Measurements from ENCODE around the gene EFCAB6. TPM values are rescaled to one million over a fixed set of nuclear protein-coding genes. Genes with fewer than 3 reads are reported as not detected.

The EFCAB6 gene
- total and polyA plus RNA-seq, 2 of the 4 experiments (the other 2 are of a cell fraction): 0.44 to 1.1 TPM

- Histone ChIP-seq H3K36me3 (ENCODE audit: control insufficient read depth, insufficient read depth, low read length) (no peaks in the 10 kb centered on the region), H4K5ac (ENCODE audit: low read depth, low read length) (no peak overlapping the region), H3K4me3 (ENCODE audit: insufficient read depth, low read depth, low read length) (no peak overlapping the region), H3K18ac (ENCODE audit: low read depth, low read length) (no peak overlapping the region), H3K4ac (ENCODE audit: low read depth, low read length) (no peak overlapping the region), H3K56ac (ENCODE audit: extremely low read depth, insufficient read depth, low read length) (no peak overlapping the region), H2AK9ac (replicated peaks; ENCODE audit: low read depth, low read length, poor library complexity) (no peak overlapping the region), H3K4me1 (ENCODE audit: control insufficient read depth, insufficient read depth, low read length) (no peaks in the 10 kb centered on the region), H2AFZ (replicated peaks; ENCODE audit: low read length, poor library complexity) (no peak overlapping the region), H3K14ac (replicated peaks; ENCODE audit: low read depth, low read length) (no peak overlapping the region), H3K4me2 (ENCODE audit: low read depth, low read length) (no peak overlapping the region), H4K20me1 (ENCODE audit: insufficient read depth, low read length) (no peaks in the 10 kb centered on the region), H3K27me3 (ENCODE audit: control insufficient read depth, insufficient read depth, low read length) (peaks cover 35% of the 10 kb centered on the region), H4K91ac (ENCODE audit: insufficient read depth, low read depth, low read length) (no peak overlapping the region), H3K23ac (ENCODE audit: low read depth, low read length) (no peak overlapping the region), H2BK15ac (ENCODE audit: low read depth, low read length) (no peak overlapping the region), H3K9me3 (ENCODE audit: control insufficient read depth, insufficient read depth, low read length) (no peaks in the 10 kb centered on the region), H2BK5ac (ENCODE audit: low read depth, low read length, poor library complexity, severe bottlenecking) (no peak overlapping the region), H4K8ac (ENCODE audit: low read depth in 2 of 2, low read length in 2 of 2) (no peak overlapping the region), H2AK5ac (ENCODE audit: low read depth, low read length) (no peak overlapping the region), H3K27ac (ENCODE audit: insufficient read depth, low read length) (no peak overlapping the region), H3K9ac (ENCODE audit: low read depth, low read length) (no peak overlapping the region), H3K9me1 (ENCODE audit: insufficient read depth, low read length) (no peaks in the 10 kb centered on the region; the same call in 1 of the 2 replicates), H3K79me1 (ENCODE audit: low read depth in 1 of 2, low read length in 2 of 2) (no peaks in the 10 kb centered on the region), H2BK20ac (ENCODE audit: low read depth, low read length) (no peak overlapping the region), H2BK120ac (ENCODE audit: low read depth, low read length) (no peak overlapping the region)
- DNase-seq (no peak), ATAC-seq (ENCODE audit: low read depth) (no peak)
- TF ChIP-seq MAFK (IDR thresholded peaks at IDR 0.05; ENCODE audit: low read depth, low read length) (no peak), USF2 (IDR thresholded peaks at IDR 0.05; ENCODE audit: low read depth, low read length) (no peak)
- in situ Hi-C loops (cut with MboI; ENCODE audit: low sequenced_read_pairs) (no loop called here), dilution Hi-C loops (cut with HindIII; ENCODE audit: low sequenced_read_pairs, unreplicated experiment) (no loop called here), intact Hi-C loops (cut with micrococcal nuclease) (no loop called here)
- POLR2A ChIA-PET (ENCODE audit: unreplicated experiment): no interaction called here
- 80 to 100% methylated on average over 1 to 2 of the region's 3 CpGs for WGBS, 2 experiments (ENCODE audit: extremely low coverage in 2 of 2, insufficient read length in 1 of 2)
- no TSS peak for BruUV-seq (replicated peaks)
- CTCF ChIA-PET: no interaction called here
Observed at GRCh38 chr22:43743929-43744643, 68.0 kb downstream of the EFCAB6 start.
